Stimulated activated CD8-positive, alpha-beta memory T cell treated with anti-CD3 and anti-CD28 coated beads, Interleukin-12 subunit alpha, Interleukin-12 subunit beta, amount 100 ng/mL, for 24 hours (primary cell): ENCODE data around the gene RPS15A.

Experiments used
- DNase-seq: peaks from one replicate; pipeline ENCODE4 v3.0.0-alpha.2; 2020; ENCODE audit errors: extremely low read depth

The RPS15A gene

DNA sequence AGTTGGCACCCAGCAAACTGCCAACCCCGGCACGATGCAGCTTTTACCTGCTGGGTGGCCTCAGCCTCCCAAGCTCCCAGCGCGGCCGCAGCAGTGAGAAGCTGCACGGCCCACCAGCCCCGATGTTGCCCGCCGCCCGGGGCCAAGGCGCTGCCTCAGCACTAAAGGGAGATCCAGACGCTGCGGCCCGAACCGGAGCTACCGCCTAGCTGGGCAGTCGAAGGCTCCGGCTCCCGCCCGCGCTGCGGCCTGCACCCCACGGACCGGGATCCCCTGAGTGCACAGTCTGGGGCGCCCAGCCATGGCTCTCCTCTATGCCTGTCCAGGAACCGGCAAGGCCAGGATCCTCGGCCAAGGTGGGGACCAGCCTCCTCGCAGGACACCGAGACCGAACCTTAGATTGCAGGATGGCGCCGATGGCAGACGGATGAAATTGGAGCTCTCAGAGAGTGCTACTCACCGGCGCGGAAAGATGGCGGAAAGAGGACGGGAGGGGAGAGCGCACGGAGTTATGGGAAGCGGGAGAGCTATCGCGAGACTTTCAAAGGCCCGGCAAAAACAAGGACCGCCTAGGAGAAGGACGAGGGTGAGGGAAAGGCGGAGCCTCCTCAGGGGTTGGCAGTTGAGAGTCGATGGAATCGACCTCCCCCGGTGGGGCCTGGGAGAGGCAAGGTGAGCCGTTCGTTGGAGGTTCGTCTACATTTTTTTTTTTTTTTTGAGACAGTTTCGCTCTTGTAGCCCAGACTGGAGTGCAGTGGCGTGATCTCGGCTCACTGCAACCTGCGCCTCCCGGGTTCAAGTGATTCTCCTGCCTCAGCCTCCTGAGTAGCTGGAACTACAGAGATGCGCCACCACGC lies at the start of gene RPS15A:
TSS of gene RPS15A (minus strand) at position 485 of the 857 bp plus-strand sequence. CDS start 1,221 bp downstream, outside the sequence.
- DNase-seq = peak; percentile 83

DNA sequence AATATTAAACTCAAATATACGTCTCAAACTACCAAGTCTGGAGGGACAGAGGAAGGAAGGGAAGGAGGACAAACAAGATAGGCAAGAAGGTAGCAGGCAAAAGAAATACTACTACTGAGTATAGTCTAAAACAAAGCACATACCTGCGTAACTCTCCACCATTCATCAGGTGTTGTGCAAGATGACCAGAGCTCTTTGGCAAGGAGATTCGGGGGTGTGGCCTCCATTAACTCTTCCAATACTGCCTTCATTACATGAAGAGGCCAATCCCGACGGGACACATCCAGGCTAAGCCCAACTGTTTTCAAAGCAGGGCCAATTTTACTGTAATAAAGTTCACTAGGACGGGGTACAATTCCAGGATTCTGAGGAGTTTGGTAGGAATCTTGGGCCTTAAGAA lies 49.4 kb upstream of the RPS15A start:
- DNase-seq = no peak

DNA sequence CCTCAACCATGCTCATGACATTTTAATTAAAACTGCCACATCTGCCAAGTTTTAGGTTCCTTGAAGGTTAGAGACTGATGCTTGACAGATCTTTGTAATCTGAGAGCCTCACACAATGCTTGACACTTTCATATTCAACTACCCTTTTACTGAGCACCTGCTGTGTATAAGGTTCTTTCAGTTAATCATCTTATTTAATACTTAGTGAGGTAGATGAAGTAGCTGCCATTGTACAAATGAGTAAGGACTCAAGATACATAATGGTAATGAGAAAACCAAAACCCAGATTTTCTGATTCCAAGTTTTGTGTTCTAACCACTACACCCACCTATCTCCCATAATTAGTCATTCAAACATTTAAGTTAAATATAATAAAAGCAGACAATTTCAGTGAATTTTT lies 46.6 kb upstream of the RPS15A start:
- DNase-seq = no peak

DNA sequence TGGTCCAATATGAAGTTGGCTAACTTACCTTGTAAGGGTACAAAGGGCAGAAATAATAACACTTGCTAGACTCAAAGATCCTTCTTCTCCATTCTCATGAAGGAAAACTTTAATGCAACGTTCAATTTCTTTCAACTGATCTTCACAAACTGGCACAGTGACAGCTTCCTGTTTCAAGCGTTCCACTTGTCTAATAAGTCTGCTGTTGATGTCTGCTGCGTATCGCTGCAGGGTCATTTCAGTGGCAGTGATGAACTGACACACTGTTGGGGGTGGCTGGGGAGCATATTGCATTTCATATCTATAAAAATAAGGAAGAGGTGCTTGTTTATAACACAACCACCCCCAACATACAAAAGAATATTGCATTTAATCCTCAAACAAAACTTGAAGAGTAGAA lies 44.7 kb upstream of the RPS15A start:
- no peak for DNase-seq

DNA sequence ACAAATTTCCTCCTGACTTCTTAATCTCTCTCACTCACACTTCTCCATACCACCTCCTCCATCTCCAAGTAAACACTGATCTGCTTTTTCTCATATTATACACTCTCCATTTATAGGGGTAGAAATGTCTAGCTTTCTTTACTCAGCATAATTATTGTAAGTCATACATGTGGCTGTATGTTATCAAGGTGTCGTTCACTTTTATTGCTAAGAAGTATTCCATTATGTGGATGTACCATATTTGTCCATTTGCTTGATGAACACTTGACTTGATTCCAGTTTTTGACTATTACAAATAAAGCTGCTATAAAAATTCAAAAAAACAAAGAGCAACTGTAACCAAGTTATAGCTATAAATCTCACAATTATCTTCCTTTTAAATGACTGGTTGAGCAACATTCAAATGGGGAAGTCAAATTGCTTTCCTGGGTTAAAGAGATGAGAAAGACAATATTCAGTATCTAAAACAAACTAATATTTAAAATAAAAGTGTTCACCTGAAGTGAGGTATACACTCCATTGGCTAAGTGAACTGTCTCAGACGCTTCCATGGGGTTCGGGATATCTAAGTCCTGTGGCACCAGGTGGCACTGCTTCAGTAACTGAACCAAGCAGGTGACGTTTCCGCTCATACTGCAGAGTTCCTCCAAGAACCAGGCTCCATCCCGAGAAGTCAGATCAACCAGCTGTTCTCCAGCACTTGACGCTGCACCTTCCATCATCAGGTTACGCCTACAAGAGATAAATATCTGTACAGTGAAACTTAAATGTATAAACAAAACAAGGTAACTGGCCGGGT lies 43.8 kb upstream of the RPS15A start:
- DNase-seq = no peak

DNA sequence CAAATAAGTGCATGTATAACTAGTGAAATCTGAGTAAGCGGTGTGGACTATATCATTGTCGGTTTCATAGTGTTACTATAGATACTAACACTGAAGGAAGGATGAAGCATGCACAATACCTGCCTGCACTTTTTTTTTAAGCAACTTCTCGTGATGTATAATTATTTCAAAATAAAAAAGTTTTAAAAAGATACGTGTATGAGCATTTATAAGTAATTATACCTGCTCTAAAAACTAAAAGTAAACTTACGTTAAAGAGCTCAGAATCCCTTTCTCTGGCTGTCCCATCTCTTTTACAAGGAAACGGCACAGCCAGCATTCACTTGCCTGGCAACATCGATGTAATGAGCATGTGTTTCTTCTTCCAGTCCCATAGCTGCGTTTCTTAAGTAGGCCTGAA lies 42.5 kb upstream of the RPS15A start:
- no peak for DNase-seq

DNA sequence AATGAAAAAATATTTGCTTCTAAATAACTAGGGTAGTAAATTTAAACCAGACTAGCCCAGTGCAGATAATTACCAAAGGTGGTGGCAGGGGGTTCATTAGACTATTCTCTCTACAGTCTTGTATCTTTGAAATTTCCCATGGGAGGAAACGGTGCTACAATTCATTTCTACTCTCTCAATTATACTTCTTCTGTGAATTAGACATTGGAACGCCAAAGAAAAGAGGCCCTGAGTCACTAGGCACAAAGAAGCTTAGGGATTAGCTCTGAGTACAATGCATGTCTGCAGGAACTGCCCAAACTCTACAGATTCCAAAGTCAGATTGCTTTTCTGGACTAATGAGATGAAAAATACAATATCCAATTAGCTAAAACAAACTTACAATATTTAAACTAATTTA lies 41.9 kb upstream of the RPS15A start:
- DNase-seq = no peak

DNA sequence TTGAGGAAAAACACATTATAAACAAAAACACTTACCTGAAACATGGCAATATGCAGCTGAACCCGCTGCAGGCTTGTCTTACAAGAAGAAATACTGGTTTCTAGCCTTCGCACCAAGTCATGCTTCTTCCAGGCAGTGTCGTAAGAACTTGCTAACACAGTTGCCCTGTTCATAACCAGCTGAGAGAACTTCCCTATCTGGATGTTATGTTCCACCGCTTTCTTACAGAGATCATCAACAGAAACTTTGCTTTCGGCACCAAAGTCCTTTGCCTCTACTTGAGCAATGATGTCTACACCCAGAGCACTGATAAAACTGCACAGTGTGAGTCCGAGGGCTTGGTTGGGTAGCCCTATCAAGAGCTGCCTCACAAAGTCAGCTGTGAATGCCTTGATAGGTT lies 39.1 kb upstream of the RPS15A start:
- DNase-seq = no peak

DNA sequence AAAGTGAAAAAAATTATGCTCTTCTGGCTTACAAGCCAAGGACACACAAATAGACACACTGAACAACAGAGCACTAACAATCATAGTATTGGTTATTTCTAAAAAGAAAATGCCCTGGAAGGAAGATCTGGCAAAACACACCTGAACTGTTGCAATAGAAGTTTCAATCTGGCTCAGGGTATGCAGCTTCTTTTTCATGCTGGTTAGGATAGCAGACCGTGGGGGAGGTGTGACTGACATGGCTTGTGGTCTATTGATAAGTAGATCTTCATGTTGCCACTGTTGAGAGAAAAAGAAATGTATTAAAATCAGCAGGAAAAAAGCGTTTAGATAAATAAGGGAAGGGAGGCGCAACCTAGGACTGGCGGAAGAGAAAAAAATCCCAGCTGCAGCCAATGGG lies 37.8 kb upstream of the RPS15A start:
- no peak for DNase-seq

- no peak for DNase-seq
Observed at GRCh38 chr16:18816286-18816685, 26.2 kb upstream of the RPS15A start.

GRCh38 chr16:18811925-18812324 lies 21.8 kb upstream of the RPS15A start:
- DNase-seq = no peak

DNA sequence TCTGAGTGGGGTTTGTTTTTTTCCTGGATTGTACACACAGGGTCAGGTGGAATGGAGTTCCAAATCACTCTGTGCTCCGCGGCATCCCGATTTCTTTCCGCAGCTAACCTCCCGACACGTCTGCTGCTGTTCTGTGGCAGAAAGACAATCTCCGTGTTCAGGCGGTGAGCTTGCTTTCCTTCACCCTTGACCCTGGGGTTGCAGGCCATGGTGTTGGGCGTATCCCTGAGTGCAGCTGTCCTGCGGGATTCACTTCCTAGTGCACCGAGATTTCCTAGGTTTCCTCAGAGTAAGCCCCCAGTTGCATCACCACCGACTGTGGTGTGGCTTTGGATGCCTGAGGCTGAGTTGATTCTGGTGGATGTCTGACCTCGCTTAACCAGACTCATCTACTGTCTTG lies 19.0 kb upstream of the RPS15A start:
- no peak for DNase-seq

GRCh38 chr16:18805257-18805773 lies 15.2 kb upstream of the RPS15A start:
- DNase-seq = no peak

DNA sequence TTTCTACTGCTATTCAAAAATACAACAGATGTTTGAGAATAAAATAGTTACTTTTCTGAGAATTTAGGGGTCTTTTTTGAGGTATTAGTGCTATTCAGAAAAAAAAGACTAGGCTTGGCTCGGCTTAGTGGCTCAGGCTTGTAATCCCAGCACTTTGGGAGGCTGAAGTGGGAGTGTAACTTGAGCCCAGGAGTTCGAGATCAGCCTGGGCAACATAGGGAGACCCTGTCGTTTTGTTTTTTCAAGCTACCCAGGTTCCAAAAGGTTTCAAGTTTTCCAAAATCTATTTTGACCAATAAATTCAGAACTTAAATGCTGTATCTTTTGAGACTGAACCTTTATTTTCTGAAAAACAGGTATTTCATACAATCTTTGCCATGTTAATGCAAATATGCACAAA lies 14.4 kb upstream of the RPS15A start:
- DNase-seq = no peak

DNA sequence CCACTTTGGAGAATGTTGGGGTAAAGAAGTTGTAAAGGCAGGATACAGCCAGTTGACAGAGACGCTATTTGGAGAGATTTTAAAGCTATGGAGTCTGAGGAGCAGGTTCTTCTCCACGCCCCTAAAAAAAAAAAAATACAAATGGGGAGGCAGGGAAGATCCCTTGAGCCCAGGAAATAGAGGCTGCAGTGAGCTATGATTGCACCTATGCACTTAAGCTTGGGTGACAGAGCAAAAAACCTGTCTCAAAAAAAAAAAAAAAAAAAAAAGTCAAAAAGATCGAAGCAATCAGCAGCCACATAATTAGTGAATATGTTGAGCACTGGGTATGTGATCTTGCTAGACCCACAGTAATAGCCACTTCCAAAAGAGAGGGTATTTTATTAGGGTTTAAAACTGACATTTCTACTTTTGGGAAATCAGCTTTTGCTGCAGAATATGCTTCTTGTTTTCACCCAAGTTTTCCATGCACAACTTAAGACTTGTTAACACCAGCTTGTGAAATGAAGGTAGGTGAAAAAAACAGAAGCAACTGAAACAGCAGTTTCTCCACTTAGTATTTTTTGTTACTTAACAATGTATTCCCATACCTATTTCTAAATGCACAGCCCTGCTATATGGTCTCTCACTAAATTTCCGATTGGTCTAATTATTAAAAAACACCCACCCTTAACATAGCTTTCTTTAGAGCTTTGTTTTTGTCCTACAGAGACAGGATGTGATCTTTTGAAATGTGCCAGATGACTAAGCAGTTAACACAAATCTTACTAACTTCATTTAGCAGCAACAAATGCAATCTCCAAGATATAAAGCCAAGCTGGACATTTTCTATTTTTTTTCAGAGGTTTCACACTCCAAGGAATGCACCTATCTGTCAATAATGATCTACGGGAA lies 13.7 kb upstream of the RPS15A start:
- no peak for DNase-seq

DNA sequence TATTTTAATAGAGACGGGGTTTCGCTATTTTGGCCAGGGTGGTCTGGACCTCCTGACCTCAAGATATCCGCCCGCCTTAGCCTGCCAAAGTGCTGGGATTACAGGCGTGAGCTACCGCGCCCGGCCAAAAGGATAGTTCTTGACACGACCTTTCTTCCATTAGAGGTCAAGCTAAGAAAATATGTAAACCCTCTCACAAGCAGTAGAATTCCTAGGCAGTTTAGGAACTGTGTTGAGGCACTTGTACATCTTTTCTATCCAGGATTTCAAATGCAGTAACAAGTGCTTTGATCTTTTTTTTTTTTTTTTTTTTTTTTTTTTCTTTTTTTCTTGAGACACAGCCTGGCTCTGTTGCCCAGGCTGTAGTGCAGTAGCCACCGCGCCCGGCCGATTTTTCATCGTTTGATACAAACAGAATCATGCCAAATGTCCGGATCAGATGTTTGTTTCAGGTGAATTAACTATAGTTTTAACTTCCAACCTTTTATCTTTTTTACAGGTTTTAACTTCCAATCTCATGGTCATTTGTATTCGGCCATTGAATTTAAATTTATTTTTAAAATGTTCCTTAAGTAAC lies 12.7 kb upstream of the RPS15A start:
- DNase-seq = no peak

- DNase-seq = peak; percentile 97
Observed at GRCh38 chr16:18801145-18801972, 11.2 kb upstream of the RPS15A start, which contains the start of gene ARL6IP1. TSS of gene ARL6IP1 (minus strand) at chr16:18801549. CDS start at chr16:18801466, 83 bp downstream.

DNA sequence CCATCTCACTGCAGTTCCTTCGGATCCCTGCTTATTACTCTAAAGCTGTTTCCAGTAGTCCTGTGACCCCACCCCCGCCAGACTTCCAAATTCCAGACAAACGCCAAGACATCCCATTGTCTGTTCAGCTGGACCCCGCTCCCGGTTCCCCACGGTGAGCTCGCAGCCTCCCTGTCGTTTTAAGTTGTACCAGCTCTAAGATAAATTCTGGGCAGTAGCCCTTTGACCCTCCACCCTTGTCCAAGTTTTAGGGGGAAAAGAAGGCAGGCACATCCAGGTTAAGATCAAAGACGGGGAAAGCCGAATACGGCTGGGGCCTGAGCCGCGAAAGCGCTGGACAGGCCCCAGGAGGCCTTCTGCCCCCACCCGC lies 10.6 kb upstream of the RPS15A start:
- no peak for DNase-seq

- DNase-seq = no peak
Observed at GRCh38 chr16:18800293-18800692, 10.2 kb upstream of the RPS15A start.

DNA sequence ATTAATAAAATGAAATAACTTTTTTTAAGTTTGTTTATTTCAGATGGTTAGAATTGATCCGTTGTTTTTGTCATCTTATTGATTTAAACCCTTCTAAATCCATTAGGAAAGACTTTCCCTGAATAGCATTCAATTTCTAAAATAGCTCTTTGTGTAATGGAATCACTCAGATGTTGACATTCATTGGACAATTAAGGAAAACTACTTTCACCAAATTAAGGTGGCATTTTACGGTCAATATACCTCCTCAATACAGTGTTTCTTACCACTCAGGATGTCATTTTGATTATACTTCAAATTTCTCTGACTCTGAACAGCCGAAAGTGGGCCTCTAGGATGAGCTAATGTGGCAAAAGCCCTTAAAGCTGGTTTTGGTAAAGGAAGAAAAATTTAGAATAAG lies 9.4 kb upstream of the RPS15A start:
- DNase-seq = no peak
